Measurements from ENCODE around the gene IFFO2.
"Not testable (repeated sequence)": the region's sequence is repeated elsewhere in the genome, so short reads cannot be mapped to it uniquely, and the experiment has no call there.

The IFFO2 gene

GRCh38 chr1:18874600-18874999 lies 81.9 kb downstream of the IFFO2 start:
- DNase-seq (ENCODE audit: low read depth) = no peak

DNA sequence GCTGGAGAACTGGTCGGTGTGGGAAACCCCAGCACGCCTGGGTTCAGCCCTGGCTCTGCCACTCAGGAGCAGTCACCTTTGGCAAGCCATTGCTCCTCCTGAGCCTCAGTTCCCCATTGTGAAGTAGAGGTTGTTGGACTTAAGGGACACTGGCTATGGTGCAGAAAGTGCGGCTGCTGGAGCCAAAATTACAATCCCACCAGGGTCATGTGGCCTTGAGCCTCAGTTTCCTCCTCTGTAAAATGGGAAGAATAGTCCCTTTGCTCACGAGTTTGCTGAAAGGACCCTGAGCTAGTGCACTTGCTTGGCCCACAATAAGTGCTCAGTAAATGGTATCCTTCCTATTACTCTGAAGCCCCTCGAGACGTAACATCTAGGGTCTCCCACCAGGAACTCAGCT lies 82.4 kb downstream of the IFFO2 start:
- DNase-seq (ENCODE audit: low read depth) = no peak

- DNase-seq (ENCODE audit: low read depth) = no peak
These were observed 84.3 kb downstream of the IFFO2 start for GRCh38 chr1:18872071-18872611.

GRCh38 chr1:18871401-18872070 lies 84.9 kb downstream of the IFFO2 start:
- no peak for DNase-seq (ENCODE audit: low read depth)

DNA sequence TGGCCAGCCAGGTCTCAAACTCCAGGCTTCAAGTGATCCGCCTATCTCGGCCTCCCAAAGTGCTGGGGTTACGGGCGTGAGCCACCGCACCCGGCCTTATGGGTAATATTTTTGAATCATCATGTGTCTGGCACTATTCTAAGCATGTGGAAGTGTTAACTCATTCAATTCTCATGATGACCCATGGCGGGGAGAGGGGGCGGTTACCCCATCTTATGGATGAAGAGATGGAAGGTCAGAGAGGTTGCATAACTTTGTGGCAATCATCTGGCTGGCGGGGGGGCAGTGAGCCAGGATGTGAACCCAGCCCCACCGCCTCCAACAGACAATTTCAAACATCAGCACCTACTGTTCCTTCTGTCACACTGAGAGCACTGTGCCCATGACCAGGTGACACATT lies 85.5 kb downstream of the IFFO2 start:
- no peak for DNase-seq (ENCODE audit: low read depth)

DNA sequence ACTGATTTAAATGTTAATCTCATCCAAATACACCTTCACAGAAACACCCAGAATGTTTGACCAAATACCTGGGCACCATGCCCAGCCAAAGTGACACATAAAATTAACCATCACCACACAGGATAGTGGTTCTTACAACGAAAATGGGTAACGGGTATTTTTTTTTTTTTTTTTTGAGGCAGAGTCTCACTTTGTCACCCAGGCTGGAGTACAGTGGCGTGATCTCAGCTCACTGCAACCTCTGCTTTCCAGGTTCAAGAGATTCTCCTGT lies 85.9 kb downstream of the IFFO2 start:
- DNase-seq (ENCODE audit: low read depth) = not testable (repeated sequence)

GRCh38 chr1:18869847-18870594 lies 86.5 kb downstream of the IFFO2 start:
- DNase-seq (ENCODE audit: low read depth) = no peak

- DNase-seq (ENCODE audit: low read depth) = no peak
These were observed 87.6 kb downstream of the IFFO2 start for GRCh38 chr1:18868801-18869424.

DNA sequence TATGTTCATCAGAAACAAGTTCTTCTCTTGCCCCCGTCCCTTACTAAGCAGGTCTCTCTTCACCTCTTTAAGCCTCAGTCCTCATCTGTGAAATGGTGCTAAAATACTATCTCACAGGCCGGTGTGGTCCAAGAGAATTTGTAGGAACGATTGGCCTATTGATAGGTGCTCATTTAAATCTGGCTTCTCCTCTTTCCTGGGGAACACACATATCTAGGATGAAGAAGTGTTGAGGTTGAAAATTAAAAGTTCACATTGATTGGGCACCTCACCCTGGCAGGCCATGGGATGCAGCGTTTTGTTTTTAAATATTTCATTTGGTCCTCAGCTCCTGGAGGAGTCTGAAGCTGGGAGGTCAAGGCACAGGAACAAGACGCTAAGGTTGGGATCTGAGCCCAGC lies 88.1 kb downstream of the IFFO2 start:
- no peak for DNase-seq (ENCODE audit: low read depth)

- DNase-seq (ENCODE audit: low read depth) = no peak
These were observed 89.6 kb downstream of the IFFO2 start for GRCh38 chr1:18866846-18867245.

- no peak for DNase-seq (ENCODE audit: low read depth)
These were observed 90.2 kb downstream of the IFFO2 start for GRCh38 chr1:18866314-18866713.

- no peak for DNase-seq (ENCODE audit: low read depth)
These were observed 91.3 kb downstream of the IFFO2 start for GRCh38 chr1:18865176-18865575.

DNA sequence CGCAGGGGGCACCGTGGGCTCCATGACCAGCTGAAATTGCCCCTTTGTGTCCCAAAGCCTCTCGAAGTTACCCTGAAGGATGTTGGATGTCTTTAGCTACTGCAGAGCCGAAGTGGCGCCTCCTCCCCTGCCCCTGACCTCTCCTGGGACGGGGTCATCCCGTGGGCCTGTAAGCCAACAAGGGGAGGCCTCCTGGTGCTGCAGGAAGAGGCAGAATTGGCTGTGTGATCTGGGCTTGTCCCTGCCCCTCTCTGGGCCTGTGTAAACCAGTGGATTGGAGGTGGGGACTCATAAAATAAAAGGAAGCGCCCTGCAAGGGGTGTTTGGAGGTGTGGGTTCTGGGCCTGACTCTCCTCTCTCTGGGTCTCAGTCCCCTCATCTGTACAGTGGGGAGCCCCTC lies 94.9 kb downstream of the IFFO2 start:
- no peak for DNase-seq (ENCODE audit: low read depth)

DNA sequence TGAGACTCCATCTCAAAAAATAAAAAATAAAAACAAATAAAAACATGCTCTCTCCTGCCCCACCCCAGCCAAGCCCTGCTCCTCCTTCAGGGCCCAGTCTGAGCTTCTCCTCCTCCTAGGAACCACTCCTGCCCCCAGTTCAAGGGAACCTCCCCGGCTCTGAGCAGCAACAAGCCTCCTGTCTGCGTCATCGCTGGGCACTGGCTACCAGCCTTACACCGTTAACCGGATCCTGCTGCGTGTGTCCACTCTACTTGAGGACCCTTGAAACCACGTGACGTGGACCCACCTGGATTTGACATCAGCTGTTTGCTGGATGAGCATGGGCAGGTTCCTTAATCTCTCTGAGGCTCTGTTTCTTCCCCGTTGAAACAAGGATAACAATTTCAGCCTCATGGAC lies 95.4 kb downstream of the IFFO2 start:
- no peak for DNase-seq (ENCODE audit: low read depth)

- no peak for DNase-seq (ENCODE audit: low read depth)
These were observed 96.9 kb downstream of the IFFO2 start, which contains the start of gene TAS1R2 for GRCh38 chr1:18859560-18859959. TSS of gene TAS1R2 (minus strand) at chr1:18859660. CDS start at chr1:18859660, 0 bp downstream.

DNA sequence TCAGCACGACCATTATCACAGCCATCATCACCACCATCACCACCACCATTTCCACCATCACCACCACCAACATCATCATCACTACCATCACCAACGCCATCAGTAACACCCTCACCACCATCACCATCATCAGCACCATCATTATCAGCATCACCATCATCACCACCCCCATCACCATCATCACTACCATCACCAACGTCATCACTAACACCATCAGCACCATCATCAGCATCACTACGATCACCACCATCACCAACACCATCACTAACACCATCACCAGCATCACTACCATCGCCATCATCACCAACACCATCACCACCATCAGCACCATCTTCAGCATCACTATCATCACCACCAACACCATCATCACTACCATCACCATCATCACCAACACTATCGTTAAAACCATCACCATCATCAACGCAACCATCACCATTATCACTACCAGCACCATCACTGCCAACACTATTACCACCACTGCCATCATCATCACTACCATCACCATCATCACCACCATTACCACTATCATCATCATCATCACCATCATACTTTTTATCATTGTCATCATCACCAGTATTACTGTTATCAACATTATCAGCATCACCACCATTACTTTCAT lies 98.3 kb downstream of the IFFO2 start:
- no peak for DNase-seq (ENCODE audit: low read depth)

DNA sequence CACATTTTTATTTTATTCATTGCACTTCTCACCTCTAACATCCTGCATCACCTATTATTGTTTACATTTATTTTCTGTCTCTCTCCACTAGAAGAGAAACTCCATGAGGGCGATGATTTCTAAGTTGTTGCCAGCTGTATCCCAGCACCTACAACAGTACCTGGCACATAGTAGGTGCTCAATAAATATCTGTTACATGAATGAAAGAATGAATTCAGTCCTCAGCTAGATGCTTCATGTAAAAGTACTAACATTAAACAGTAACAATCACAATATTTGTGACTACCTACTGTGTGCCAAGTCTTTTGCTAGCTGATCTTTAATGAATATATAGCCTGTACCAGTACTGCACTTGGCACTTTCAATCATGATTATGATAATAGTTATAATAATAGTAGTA lies 100.0 kb downstream of the IFFO2 start:
- DNase-seq (ENCODE audit: low read depth) = no peak

- DNase-seq (ENCODE audit: low read depth) = no peak
These were observed 100.9 kb downstream of the IFFO2 start for GRCh38 chr1:18855573-18855972.

DNA sequence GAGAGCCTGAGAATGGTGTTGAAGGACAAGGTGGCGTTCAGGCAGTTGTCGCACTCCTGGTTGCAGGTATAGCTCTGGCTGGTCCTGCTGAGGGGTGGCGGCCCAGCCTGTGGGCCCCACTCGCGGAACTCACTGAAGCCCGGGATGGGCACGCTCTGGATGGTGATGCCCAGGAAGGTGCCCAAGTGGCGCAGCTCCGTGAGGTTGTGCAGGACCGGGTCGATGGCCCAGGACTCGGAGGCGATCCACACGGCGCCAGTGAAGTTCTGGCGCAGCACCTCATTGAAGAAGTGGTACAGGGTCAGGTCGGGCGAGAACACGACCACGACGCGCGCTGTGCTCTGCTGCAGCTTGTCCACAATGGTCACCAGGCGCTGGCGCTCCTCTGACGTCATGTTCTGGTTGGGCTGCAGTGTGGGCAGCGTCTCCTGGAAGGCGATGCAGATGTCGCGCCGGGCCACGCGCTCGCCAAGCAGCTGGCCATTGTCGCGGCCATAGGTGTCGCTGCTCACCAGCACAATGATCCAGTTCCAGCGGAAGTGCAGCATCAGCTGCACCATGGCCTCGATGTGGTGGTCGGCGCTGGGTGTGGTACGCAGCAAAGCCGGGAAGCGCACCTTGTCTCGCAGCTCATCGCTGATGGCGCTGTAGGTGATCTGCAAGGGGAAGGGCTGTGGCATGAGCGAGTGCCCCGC lies 102.0 kb downstream of the IFFO2 start:
- DNase-seq (ENCODE audit: low read depth) = no peak
